Sigmoid colon (tissue), 7 donors: ENCODE data around the gene RBP4. TPM values are rescaled to one million over a fixed set of nuclear protein-coding genes. Genes with fewer than 3 reads are reported as not detected.

Experiments used
- DNase-seq: peaks from one replicate; pipeline ENCODE4 v3.0.0-alpha.2; 2019
- H3K27ac ChIP-seq, 4 donors: fragments of 200-600 bp; sonication (generic); one replicate each; pipeline ENCODE4 v1.5.1; 2016 to 2019; ENCODE audit warnings: mild to moderate bottlenecking in 1 of 4
- H3K27me3 ChIP-seq, 3 donors: fragments of 200-600 bp; sonication (generic); one replicate each; pipeline ENCODE4 v1.5.1; 2019; ENCODE audit warnings: mild to moderate bottlenecking in 1 of 3
- H3K36me3 ChIP-seq, 4 donors: fragments of 200-600 bp; sonication (generic); one replicate each; pipeline ENCODE4 v1.5.1; 2016 to 2019
- H3K4me1 ChIP-seq, 4 donors: fragments of 200-600 bp; sonication (generic); one replicate each; pipeline ENCODE4 v1.5.1; 2017 to 2019
- H3K4me3 ChIP-seq, 4 donors: fragments of 200-600 bp; sonication (generic); one replicate each; pipeline ENCODE4 v1.5.1; 2017 to 2019; ENCODE audit warnings: mild to moderate bottlenecking in 2 of 4, moderate library complexity in 1 of 4
- H3K9me3 ChIP-seq, 4 donors: fragments of 200-600 bp in 3 of 4; sonication (generic) in 3 of 4; one replicate each; pipeline versions ENCODE4 v1.5.1 to v1.6.1; 2013 to 2019
- EP300 ChIP-seq, 4 donors: sonication (generic); formaldehyde crosslinking; IDR thresholded peaks; one replicate each; pipeline ENCODE4 v1.6.1; 2017; ENCODE audit warnings: antibody characterized with exemption in 4 of 4
- POLR2A ChIP-seq, 2 donors: fragments of 450-650 bp; IDR thresholded peaks; one replicate each; pipeline ENCODE4 v1.6.1; 2016; ENCODE audit warnings: antibody characterized with exemption in 2 of 2, mild to moderate bottlenecking in 2 of 2, moderate library complexity in 2 of 2
- POLR2AphosphoS5 ChIP-seq, 4 donors: sonication (generic); formaldehyde crosslinking; IDR thresholded peaks; one replicate each; pipeline ENCODE4 v1.6.1; 2017; ENCODE audit warnings: antibody characterized with exemption in 4 of 4
- WGBS, 2 donors: extraction: QIAGEN DNeasy Blood & Tissue Kit; methylation state at CpG; one replicate each; pipeline ENCODE4 v1.1.7; 2013; 5-methylcytosine and 5-hydroxymethylcytosine counted together
- intact Hi-C: fragments of 100-400 bp; cut with DNase I; formaldehyde crosslinking; loops from one replicate; pipeline ENCODE4 v1.15.1; 2023
- polyA plus RNA-seq, 3 donors: library from polyadenylated mRNA; stranded (reverse); fragments of 200-250 nt; gene quantifications; one replicate each; pipeline ENCODE4 v1.2.3, GENCODE V29; 2013
- total RNA-seq, 4 donors: library from RNA; depleted of rRNA; stranded (reverse); fragments of >200 nt; gene quantifications; one replicate each; pipeline ENCODE4 v1.1.0, GENCODE V29; 2016
- TF ChIP-seq, protein P1 (sequence below), 4 experiments: fragments of 450-650 bp in 3 of 4; fragments of 200-600 bp in 1 of 4; IDR thresholded peaks; one replicate each; pipeline ENCODE4 v1.5.1; 2016 to 2019; ENCODE audit warnings: antibody characterized with exemption in 4 of 4, mild to moderate bottlenecking in 3 of 4, moderate library complexity in 2 of 4
- donor health status: healthy with polysubstance abuse.
- donor health status: Bipolar disorder and iron deficiency.
- donor health status: healthy.

The RBP4 gene
- total and polyA plus RNA-seq, 7 donors = 3.0 to 21.5 (median 4.2) TPM; not detected in 2

DNA sequence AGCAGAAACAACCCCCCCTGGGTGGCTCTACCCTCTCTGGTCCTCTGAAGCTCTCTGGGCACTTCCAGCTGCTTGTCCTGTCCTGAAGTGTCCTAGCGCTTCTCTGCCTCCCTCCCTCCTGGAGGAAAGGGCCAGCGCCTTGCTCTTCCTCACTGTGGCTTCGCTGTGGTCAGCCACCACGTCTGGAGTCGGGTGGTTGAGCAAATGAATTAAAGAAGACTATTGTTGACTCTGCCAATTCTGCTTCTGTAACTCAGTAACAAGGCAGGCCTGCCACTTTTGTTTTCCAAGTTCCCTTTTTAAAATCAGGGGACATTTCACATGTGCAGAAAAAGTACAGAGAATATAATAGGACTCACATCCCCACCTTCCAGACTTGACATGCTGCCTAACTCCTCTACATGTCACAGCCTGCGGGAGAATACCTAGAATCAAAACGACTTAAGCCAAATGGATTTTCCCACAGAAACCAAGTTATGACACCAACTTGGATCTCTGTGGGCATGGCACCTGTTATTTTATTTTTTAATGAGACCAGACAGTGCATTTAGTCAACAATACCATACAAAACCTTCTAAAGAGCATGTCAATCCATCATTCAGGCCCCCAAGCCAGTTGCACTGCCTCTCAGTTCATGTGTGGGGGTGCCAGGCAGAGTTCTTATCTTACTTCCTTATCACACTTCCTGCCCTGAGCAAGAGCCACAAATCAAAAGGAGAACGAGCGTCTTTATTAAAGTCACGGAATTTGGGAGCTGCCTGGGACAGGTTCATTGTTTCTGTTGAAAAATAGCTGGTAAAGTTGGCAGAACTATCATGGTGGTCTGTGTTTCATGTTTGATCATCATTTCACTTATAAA is 27.8 kb downstream of the RBP4 start:
- WGBS, 2 donors = 28 to 40% methylated on average over 10 of the region's 10 CpGs
- H3K27ac ChIP-seq = no peak overlapping the region
- H3K36me3 ChIP-seq = no peaks in the 10 kb centered on the region
- no peaks in the 10 kb centered on the region for H3K4me1 ChIP-seq
- H3K9me3 ChIP-seq = no peaks in the 10 kb centered on the region
- no peak for TF ChIP-seq POLR2AphosphoS5 (IDR thresholded peaks at IDR 0.05)
- TF ChIP-seq, protein P1, sequence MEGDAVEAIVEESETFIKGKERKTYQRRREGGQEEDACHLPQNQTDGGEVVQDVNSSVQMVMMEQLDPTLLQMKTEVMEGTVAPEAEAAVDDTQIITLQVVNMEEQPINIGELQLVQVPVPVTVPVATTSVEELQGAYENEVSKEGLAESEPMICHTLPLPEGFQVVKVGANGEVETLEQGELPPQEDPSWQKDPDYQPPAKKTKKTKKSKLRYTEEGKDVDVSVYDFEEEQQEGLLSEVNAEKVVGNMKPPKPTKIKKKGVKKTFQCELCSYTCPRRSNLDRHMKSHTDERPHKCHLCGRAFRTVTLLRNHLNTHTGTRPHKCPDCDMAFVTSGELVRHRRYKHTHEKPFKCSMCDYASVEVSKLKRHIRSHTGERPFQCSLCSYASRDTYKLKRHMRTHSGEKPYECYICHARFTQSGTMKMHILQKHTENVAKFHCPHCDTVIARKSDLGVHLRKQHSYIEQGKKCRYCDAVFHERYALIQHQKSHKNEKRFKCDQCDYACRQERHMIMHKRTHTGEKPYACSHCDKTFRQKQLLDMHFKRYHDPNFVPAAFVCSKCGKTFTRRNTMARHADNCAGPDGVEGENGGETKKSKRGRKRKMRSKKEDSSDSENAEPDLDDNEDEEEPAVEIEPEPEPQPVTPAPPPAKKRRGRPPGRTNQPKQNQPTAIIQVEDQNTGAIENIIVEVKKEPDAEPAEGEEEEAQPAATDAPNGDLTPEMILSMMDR (IDR thresholded peaks at IDR 0.05) = no peak
- TF ChIP-seq EP300 (IDR thresholded peaks at IDR 0.05) = no peak
- TF ChIP-seq POLR2A (IDR thresholded peaks at IDR 0.05) = no peak
- intact Hi-C loops = no loop called here
- H3K4me3 ChIP-seq = no peak overlapping the region
- H3K27me3 ChIP-seq = peaks cover 1 to 15% (median 6%) of the 10 kb centered on the region in 3 donors
- DNase-seq = peak; percentile 68

DNA sequence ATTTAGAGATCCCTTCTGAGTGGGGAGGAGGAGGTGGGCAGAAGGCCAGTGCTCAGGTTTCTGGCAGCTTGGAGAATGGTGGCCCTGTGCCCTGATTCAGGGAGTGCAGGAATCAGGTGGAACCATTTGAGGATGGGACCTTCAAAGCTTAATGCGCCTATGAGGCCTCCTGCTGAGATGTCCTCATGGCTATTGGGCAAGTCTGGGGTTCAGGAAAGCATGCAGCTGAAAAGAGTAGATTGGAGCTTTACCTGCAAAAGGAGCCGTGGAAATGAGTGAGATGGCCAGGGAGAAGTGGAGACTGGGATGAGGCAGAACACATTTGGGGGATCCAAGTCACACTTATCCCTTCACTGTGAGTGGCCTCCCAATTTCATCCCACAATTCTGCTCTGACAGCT is 28.4 kb downstream of the RBP4 start:
- Histone ChIP-seq H3K27me3 (peaks cover 6 to 21% (median 6%) of the 10 kb centered on the region in 3 donors), H3K27ac (no peak overlapping the region), H3K4me3 (no peak overlapping the region), H3K9me3 (no peaks in the 10 kb centered on the region), H3K36me3 (no peaks in the 10 kb centered on the region), H3K4me1 (no peaks in the 10 kb centered on the region)
- 92 to 95% methylated on average over 2 of the region's 2 CpGs for WGBS, 2 donors
- TF ChIP-seq, protein P1 (IDR thresholded peaks at IDR 0.05) = no peak
- TF ChIP-seq POLR2A (IDR thresholded peaks at IDR 0.05) = no peak
- TF ChIP-seq EP300 (IDR thresholded peaks at IDR 0.05) = no peak
- no peak for TF ChIP-seq POLR2AphosphoS5 (IDR thresholded peaks at IDR 0.05)
- intact Hi-C loops = no loop called here
- DNase-seq = peak; percentile 15

DNA sequence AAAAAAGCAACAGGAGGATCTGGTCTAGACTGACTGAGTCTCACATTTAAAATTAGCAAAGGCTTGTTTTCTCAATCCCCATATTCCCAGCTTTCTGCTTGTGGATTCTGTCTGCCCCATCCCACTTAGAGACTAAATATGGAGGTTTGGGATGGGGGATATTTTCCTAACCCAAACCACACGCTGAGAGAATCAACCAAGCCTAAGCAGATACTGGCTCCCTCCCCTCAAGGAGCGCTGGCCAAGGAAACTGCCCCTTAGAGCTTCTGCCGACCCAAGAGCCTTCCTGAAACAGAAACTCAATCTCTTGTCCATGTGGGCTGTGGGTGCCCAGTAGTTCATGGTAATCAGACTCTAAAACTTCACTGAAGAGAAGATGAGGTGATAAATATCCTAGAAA is 30.7 kb downstream of the RBP4 start:
- TF ChIP-seq, protein P1 (IDR thresholded peaks at IDR 0.05) = no peak
- no peak for TF ChIP-seq EP300 (IDR thresholded peaks at IDR 0.05)
- no peak for TF ChIP-seq POLR2AphosphoS5 (IDR thresholded peaks at IDR 0.05)
- no peak for TF ChIP-seq POLR2A (IDR thresholded peaks at IDR 0.05)

DNA sequence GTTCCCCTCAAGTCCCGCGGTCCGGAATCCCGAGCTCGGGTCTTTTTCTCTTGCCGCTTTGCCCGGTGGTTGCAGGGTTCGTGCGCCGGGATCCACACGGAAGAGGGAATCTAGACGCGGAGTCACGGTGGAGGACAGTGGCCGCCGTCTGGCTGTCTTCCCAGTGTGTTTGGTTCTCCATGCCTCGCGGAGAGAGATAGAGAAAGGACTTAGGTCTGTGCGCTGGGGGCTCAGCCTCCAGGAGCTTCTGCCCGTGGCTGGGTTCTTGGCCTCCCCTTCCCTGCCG is 33.0 kb downstream of the RBP4 start:
- 15 to 19% methylated on average over 21 of the region's 21 CpGs for WGBS, 2 donors
- Histone ChIP-seq H3K27me3 (peaks cover 14 to 50% (median 16%) of the 10 kb centered on the region in 3 donors), H3K9me3 (no peaks in the 10 kb centered on the region), H3K27ac (no peak overlapping the region), H3K36me3 (no peaks in the 10 kb centered on the region), H3K4me3 (no peak overlapping the region), H3K4me1 (peaks cover 0 to 11% (median 9%) of the 10 kb centered on the region in 4 donors)
- TF ChIP-seq, protein P1 (IDR thresholded peaks at IDR 0.05) = no peak
- TF ChIP-seq POLR2A (IDR thresholded peaks at IDR 0.05) (no peak), EP300 (IDR thresholded peaks at IDR 0.05) (no peak), POLR2AphosphoS5 (IDR thresholded peaks at IDR 0.05) (no peak)
- intact Hi-C loops = no loop called here
- peak; percentile 57 for DNase-seq

More for the DNA sequence above, 30.7 kb downstream of the RBP4 start:
- no peaks in the 10 kb centered on the region for H3K9me3 ChIP-seq
- intact Hi-C loops = no loop called here
- H3K4me3 ChIP-seq = no peak overlapping the region
- H3K36me3 ChIP-seq = no peaks in the 10 kb centered on the region
- peaks cover 0 to 11% (median 9%) of the 10 kb centered on the region in 4 donors for H3K4me1 ChIP-seq
- WGBS, 2 donors = 70 to 86% methylated on average over 3 of the region's 3 CpGs
- no peak overlapping the region for H3K27ac ChIP-seq
- DNase-seq = peak; percentile 48
- peaks cover 14 to 44% (median 16%) of the 10 kb centered on the region in 3 donors for H3K27me3 ChIP-seq
